Measurements from ENCODE around the gene POLD2.

GRCh38 chr7:44081266-44081748 lies 42.0 kb downstream of the POLD2 start:
- TF ChIP-seq CTCF (IDR thresholded peaks at IDR 0.05): no peak
- no peak for TF ChIP-seq POLR2A (IDR thresholded peaks at IDR 0.05)
